Posterior cingulate gyrus (tissue), 11 donors: ENCODE results near the gene PPP2R2C.

Experiments used
- DNase-seq, 10 donors: peaks; one replicate each; pipeline versions ENCODE4 v3.0.0 to v3.0.0-alpha.2; 2020 to 2021; ENCODE audit warnings: mixed read lengths in 3 of 10
- intact Hi-C: fragments of 100-400 bp; cut with DNase I; formaldehyde crosslinking; loops from one replicate; pipeline ENCODE4 v1.15.1; 2023

The PPP2R2C gene

GRCh38 chr4:6452116-6452896 is 20.1 kb downstream of the PPP2R2C start:
- peak in 1 of 10 donors; percentile 58 for DNase-seq
- intact Hi-C loops, result no loop called here

- intact Hi-C loops, result no loop called here
Measured at GRCh38 chr4:6451309-6451708, 21.1 kb downstream of the PPP2R2C start.

GRCh38 chr4:6450709-6451108 is 21.7 kb downstream of the PPP2R2C start:
- DNase-seq, result peak in 2 of 10 donors; percentile 65 to 78

More at GRCh38 chr4:6451309-6451708, 21.1 kb downstream of the PPP2R2C start:
- peak in 2 of 10 donors; percentile 54 to 73 for DNase-seq

DNA sequence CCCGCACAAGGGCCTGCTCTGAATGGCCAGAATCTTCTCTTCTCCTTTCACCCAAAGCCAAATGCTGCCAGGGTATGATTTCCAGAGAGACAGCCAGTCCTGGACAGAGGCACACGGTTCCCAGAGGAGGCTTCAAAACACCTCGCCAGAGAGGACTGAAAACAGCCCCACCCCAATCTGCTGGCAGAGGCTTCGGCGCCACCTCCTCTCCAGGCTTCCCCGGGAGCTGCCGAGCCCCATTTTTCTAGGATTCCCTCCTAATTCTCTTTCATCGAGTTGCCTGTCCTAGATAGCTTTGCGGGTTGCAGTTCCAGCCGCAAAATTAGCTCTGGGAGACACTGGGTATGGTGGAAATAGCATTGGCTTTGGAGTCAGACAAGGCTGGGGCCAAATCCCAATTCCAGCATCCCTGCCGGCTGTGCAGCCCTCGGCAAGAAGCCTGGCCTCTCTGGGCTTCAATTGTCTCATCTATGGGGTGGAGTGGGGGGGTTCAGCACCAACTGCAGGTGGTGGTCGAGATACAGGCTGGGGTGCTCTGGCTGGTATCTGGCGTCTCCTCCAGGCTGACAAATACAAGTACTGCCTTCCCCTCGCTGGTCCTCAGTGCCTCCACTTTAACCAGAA is 22.6 kb downstream of the PPP2R2C start:
- intact Hi-C loops, result no loop called here
- peak in 6 of 10 donors; percentile 59 to 92 (median 80) for DNase-seq

More at GRCh38 chr4:6450709-6451108, 21.7 kb downstream of the PPP2R2C start:
- intact Hi-C loops, result no loop called here

DNA sequence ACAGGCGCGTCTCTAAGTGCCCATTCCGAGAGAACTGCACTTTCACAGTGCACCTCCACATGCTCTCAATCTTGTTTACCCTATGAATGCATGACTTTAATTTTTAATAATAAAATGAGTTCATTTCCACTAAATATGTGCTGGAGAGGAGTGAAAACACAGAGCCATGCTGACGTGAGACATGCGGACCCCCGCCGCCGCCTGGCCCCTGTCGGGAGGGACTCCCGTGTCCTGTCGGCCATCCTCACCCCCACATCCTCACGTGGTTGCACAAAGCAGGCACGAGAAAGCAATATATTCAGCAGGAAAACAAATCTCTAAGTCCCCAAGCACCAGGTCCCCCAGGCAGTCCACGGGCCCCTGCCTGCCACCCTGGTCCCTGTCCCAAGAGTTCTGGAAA is 23.1 kb downstream of the PPP2R2C start:
- intact Hi-C loops, result no loop called here

GRCh38 chr4:6448476-6449170 is 23.8 kb downstream of the PPP2R2C start:
- intact Hi-C loops, result no loop called here
- peak in 2 of 10 donors; percentile 69 to 75 for DNase-seq

More for the DNA sequence above, 23.1 kb downstream of the PPP2R2C start:
- peak in 2 of 10 donors; percentile 59 to 64 for DNase-seq

DNA sequence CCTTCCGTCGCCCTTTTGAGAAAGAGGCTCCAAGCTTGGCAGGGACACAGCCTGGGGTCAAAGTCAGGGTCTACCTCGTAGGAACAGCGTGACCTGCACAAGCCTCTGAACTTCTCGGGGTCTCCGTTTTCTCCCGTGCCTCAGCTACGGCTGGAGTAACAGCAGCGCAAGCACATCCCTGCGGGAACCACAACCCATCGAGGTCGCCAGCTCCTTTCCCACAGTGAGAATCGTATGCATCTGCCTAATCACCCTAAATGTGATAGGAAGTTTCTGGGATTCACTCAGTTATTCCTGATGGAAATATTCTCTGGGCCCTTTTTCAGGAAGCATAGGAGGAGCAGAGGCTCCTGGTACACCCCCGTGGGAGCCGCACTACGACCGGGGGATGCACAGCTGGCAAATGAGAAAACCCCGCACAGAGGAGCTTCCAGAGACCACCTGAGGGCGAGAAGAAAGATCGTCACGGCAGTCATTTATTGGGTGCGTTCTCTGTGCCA is 24.7 kb downstream of the PPP2R2C start:
- DNase-seq, result peak in 1 of 10 donors; percentile 63
- intact Hi-C loops, result no loop called here

- intact Hi-C loops, result no loop called here
- DNase-seq, result peak in 8 of 10 donors; percentile 44 to 93 (median 66)
Measured at GRCh38 chr4:6446538-6447451, 25.6 kb downstream of the PPP2R2C start.

DNA sequence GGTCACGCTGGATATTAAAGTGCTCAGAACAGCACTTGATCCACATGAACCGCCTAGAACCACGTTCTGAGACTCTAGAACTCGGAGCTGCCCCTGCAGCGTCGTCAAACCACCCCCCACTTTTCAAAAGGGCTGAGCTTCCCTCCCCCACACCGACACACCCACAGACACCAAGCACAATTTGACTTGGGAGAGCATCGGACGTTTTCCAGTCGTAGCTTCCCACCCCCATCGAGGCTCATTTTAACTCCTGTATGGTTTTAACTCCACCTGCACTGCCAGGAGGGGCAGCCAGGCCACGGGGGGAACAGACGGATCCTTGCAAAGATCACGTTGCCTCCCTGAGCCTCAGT is 26.3 kb downstream of the PPP2R2C start:
- intact Hi-C loops, result no loop called here
- peak in 1 of 10 donors; percentile 63 for DNase-seq

- intact Hi-C loops, result no loop called here
- peak in 1 of 10 donors; percentile 57 for DNase-seq
Measured at GRCh38 chr4:6445403-6446129, 26.8 kb downstream of the PPP2R2C start.

GRCh38 chr4:6444582-6444981 is 27.8 kb downstream of the PPP2R2C start:
- intact Hi-C loops, result no loop called here
- DNase-seq, result peak in 1 of 10 donors; percentile 59

- DNase-seq, result peak in 7 of 10 donors; percentile 46 to 93 (median 65)
Measured at GRCh38 chr4:6443035-6444023, 29.1 kb downstream of the PPP2R2C start.

DNA sequence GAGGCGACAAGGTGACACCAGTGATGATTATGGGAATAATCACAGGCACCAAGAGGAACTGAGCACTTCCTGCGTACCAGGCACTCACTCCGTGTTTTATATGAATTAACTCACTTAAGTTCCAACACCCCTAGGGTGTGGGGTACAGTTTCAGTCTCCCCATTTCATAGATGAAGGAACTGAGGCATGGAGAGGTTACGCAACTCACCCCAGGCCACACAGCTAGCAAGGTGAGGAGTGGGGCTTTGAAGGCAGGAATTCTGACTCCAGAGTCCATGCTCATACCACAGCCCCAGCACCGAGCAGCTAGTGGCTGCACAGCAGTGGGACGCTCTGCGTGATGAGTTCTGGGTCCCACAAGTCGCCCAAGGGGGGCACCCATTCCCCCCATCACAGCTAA is 29.9 kb downstream of the PPP2R2C start:
- no peak for DNase-seq
- intact Hi-C loops, result no loop called here

More at GRCh38 chr4:6443035-6444023, 29.1 kb downstream of the PPP2R2C start:
- intact Hi-C loops, result no loop called here

DNA sequence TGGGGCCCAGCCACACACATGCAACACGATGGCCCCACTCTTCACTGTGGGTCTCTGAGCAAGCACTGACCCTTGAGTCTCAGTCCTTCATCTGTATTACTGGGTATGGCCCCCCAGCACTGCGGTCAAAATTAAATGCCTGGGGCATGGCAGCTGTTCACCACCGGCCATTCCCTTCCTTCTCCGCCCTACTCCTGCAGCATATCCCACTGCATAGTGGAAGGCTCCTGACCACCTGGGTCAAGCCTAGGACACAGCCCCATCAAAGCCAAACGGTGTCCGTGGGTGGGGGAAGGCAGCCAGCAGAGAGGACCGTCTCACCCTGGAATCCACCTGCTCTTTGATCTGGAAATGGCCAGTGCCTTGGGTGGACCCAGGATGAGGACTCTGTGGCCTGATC is 30.7 kb downstream of the PPP2R2C start:
- intact Hi-C loops, result no loop called here
- peak in 1 of 10 donors; percentile 27 for DNase-seq

- no peak for DNase-seq
- intact Hi-C loops, result no loop called here
Measured at GRCh38 chr4:6441202-6441582, 31.2 kb downstream of the PPP2R2C start.

- intact Hi-C loops, result no loop called here
- DNase-seq, result no peak
Measured at GRCh38 chr4:6440506-6441201, 31.8 kb downstream of the PPP2R2C start.

DNA sequence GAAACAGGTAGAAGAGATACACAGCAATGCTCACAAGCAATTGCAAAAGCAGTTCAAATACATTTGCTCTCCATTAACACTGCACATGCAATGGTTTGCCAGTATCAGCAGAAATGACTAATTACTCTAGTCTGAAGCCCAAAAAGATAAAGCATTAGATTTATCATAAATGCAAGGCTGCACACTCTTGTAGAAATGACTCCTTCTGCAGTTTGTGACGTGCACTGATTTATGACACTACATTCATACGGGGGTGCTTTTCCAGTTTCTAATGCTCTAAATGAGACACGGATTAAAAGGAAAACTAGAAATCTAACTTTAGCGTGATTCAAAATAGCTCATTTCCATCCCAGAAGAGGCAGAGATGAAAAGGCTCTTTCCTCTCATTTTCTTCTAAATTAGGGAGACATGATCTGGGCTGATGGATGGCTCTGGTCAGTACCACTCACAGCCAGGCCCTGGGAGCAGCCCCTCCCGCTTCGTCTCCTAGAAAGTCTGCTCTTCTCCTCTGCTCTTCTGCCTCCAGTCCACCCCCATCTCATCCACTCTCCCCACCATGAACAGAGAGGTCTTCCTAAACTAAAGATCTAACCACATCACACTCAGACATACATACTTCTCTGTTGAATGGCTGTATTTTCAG is 33.2 kb downstream of the PPP2R2C start:
- no peak for DNase-seq
- intact Hi-C loops, result no loop called here
